Hepatocyte (in vitro differentiated cells): ENCODE measurements around the gene CCDC47. TPM values are rescaled to one million over a fixed set of nuclear protein-coding genes. Genes with fewer than 3 reads are reported as not detected.

Experiments used
- DNase-seq: peaks from one replicate; pipeline ENCODE4 v3.0.0-alpha.2; 2016; ENCODE audit warnings: low spot score
- H2AFZ ChIP-seq: fragments of 200-600 bp; sonication (generic); 2 replicates; pipeline ENCODE4 v1.6.0; 2016; ENCODE audit warnings: antibody characterized with exemption, mild to moderate bottlenecking
- H3K27ac ChIP-seq: fragments of 200-600 bp; sonication (generic); 2 replicates; pipeline ENCODE4 v1.5.1; 2016; ENCODE audit warnings: mild to moderate bottlenecking
- H3K27me3 ChIP-seq: fragments of 200-600 bp; sonication (generic); 2 replicates; pipeline ENCODE4 v1.6.1; 2016
- H3K36me3 ChIP-seq: fragments of 200-600 bp; sonication (generic); replicated peaks from 2 replicates; pipeline ENCODE4 v1.5.1; 2016; ENCODE audit warnings: low read depth; ENCODE audit not compliant: insufficient read depth
- H3K4me1 ChIP-seq: fragments of 200-600 bp; sonication (generic); 2 replicates; pipeline ENCODE4 v1.5.1; 2016; ENCODE audit warnings: mild to moderate bottlenecking, moderate library complexity; ENCODE audit not compliant: insufficient read depth
- H3K4me2 ChIP-seq: fragments of 200-600 bp; sonication (generic); 2 replicates; pipeline ENCODE4 v1.6.0; 2016
- H3K4me3 ChIP-seq: fragments of 200-600 bp; sonication (generic); 2 replicates; pipeline ENCODE4 v1.5.1; 2016; ENCODE audit warnings: mild to moderate bottlenecking
- H3K79me2 ChIP-seq: fragments of 200-600 bp; sonication (generic); 2 replicates; pipeline ENCODE4 v1.6.0; 2017; ENCODE audit warnings: mild to moderate bottlenecking
- H3K9me2 ChIP-seq: fragments of 200-600 bp; sonication (generic); replicated peaks from 2 replicates; pipeline ENCODE4 v1.6.0; 2017; ENCODE audit warnings: mild to moderate bottlenecking; ENCODE audit not compliant: insufficient read depth
- H3K9me3 ChIP-seq: fragments of 200-600 bp; sonication (generic); 2 replicates; pipeline ENCODE4 v1.5.1; 2016; ENCODE audit warnings: low read depth, mild to moderate bottlenecking
- H4K20me1 ChIP-seq: fragments of 200-600 bp; sonication (generic); 2 replicates; pipeline ENCODE4 v1.6.0; 2016; ENCODE audit warnings: mild to moderate bottlenecking; ENCODE audit not compliant: insufficient read depth, poor library complexity, severe bottlenecking
- CTCF ChIP-seq: fragments of 200-600 bp; sonication (generic); IDR thresholded peaks from 2 replicates; pipeline ENCODE4 v1.5.1; 2016; ENCODE audit warnings: antibody characterized with exemption, mild to moderate bottlenecking; ENCODE audit not compliant: poor library complexity
- EZH2 ChIP-seq: fragments of 200-600 bp; sonication (generic); IDR thresholded peaks from 2 replicates; pipeline ENCODE4 v1.6.1; 2016; ENCODE audit warnings: antibody characterized with exemption, mild to moderate bottlenecking, borderline replicate concordance
- EZH2phosphoT487 ChIP-seq: fragments of 200-600 bp; sonication (generic); IDR thresholded peaks from one replicate; pipeline ENCODE4 v1.6.1; 2018; ENCODE audit warnings: antibody characterized with exemption, mild to moderate bottlenecking, low read depth, moderate library complexity; ENCODE audit not compliant: unreplicated experiment, severe bottlenecking
- WGBS: methylation state at CpG from one replicate; pipeline ENCODE4 v1.1.6; 2016; ENCODE audit warnings: low lambda C conversion rate; ENCODE audit errors: missing lambda C conversion rate; 5-methylcytosine and 5-hydroxymethylcytosine counted together
- polyA plus RNA-seq: library from polyadenylated mRNA; unstranded; fragments of >200 nt; fragmentation: Nextera tagmentation; extraction: Ambion mirVana; gene quantifications from 2 replicates; pipeline ENCODE4 v1.2.1, GENCODE V29; 2016
- total RNA-seq: library from RNA; depleted of rRNA; stranded (reverse); fragments of >200 nt; gene quantifications from 2 replicates; pipeline ENCODE4 v1.2.3, GENCODE V29; 2014

The CCDC47 gene
- total and polyA plus RNA-seq, 2 experiments from 2014 or later, result 77.8 to 82.7 TPM

GRCh38 chr17:63762161-63763078 is 11.0 kb downstream of the CCDC47 start:
- DNase-seq, result no peak
- 86% methylated on average over 5 of the region's 5 CpGs for WGBS
- Histone ChIP-seq H3K4me1 (peaks cover 5% of the 10 kb centered on the region), H3K27ac (peak overlapping the region; percentile 27), H3K36me3 (no peaks in the 10 kb centered on the region), H3K4me3 (no peak overlapping the region), H3K4me2 (peak overlapping the region; percentile 61), H3K79me2 (peaks cover 32% of the 10 kb centered on the region), H2AFZ (no peak overlapping the region), H4K20me1 (peaks cover 10% of the 10 kb centered on the region), H3K27me3 (no peaks in the 10 kb centered on the region), H3K9me3 (no peaks in the 10 kb centered on the region), H3K9me2 (no peaks in the 10 kb centered on the region)
- no peak for TF ChIP-seq EZH2
- TF ChIP-seq EZH2phosphoT487, result no peak
- no peak for TF ChIP-seq CTCF

DNA sequence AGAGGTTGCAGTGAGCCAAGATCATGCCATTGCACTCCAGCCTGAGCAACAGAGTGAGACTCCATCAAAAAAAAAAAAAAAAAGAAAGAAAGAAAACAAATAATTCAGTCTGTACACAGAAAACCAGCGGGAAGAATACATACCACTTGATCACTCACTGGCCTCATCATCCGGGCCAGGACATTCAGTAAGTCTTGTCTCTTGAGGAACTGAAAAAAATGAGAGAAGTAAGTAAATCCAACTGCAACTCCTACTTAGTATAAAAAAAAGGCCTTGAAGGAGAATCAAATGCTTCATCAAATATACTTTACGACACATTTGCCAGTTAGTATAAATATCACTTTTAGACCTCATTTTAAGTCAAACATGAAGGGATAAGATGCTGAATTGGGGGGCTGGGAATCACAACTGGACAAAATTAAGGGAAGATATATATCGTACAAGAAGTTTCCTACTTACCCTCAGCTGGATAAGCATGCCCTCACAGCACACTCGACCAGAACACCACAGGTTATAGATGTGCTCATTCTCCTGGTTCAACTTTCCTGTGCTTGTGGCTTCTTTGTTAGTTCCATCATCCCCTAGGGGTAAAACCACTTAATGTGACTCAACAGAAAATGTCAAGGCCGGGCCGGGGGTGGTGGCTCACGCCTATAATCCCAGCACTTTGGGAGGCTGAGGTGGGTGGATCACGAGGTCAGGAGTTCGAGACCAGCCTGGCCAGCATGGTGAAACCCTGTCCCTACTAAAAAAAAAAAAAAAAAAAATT is 12.4 kb downstream of the CCDC47 start:
- TF ChIP-seq EZH2 (no peak), CTCF (no peak), EZH2phosphoT487 (no peak)
- Histone ChIP-seq H3K36me3 (no peaks in the 10 kb centered on the region), H3K79me2 (peaks cover 18% of the 10 kb centered on the region), H2AFZ (no peak overlapping the region), H4K20me1 (peaks cover 2% of the 10 kb centered on the region), H3K27me3 (no peaks in the 10 kb centered on the region), H3K9me3 (no peaks in the 10 kb centered on the region), H3K4me2 (no peak overlapping the region), H3K27ac (no peak overlapping the region), H3K4me1 (peaks cover 5% of the 10 kb centered on the region), H3K4me3 (no peak overlapping the region), H3K9me2 (no peaks in the 10 kb centered on the region)
- 94% methylated on average over 10 of the region's 10 CpGs for WGBS
- DNase-seq, result no peak

GRCh38 chr17:63758428-63758827 is 15.0 kb downstream of the CCDC47 start:
- no peak for DNase-seq
- Histone ChIP-seq H3K4me1 (peaks cover 5% of the 10 kb centered on the region), H3K9me3 (no peaks in the 10 kb centered on the region), H3K27me3 (no peaks in the 10 kb centered on the region), H3K4me2 (no peak overlapping the region), H2AFZ (no peak overlapping the region), H4K20me1 (no peaks in the 10 kb centered on the region), H3K79me2 (no peaks in the 10 kb centered on the region), H3K9me2 (no peaks in the 10 kb centered on the region), H3K36me3 (no peaks in the 10 kb centered on the region), H3K27ac (no peak overlapping the region), H3K4me3 (no peak overlapping the region)
- no peak for TF ChIP-seq EZH2phosphoT487
- TF ChIP-seq CTCF, result no peak
- TF ChIP-seq EZH2, result no peak
- 87% methylated on average over 2 of the region's 2 CpGs for WGBS
